Tibial nerve (tissue), 4 donors: ENCODE measurements around the gene DENND5B.

ENCODE experiments used
- CTCF ChIP-seq, 5 experiments: fragments of 200-600 bp in 3 of 5; fragments of 450-650 bp in 2 of 5; sonication (generic) in 3 of 5; IDR thresholded peaks; one replicate each; pipeline ENCODE4 v1.5.1; 2016 to 2019; ENCODE audit warnings: antibody characterized with exemption in 5 of 5, mild to moderate bottlenecking in 3 of 5, moderate library complexity in 2 of 5
- EP300 ChIP-seq, 2 donors: sonication (generic); formaldehyde crosslinking; IDR thresholded peaks; one replicate each; pipeline ENCODE4 v1.6.1; 2017; ENCODE audit warnings: antibody characterized with exemption in 2 of 2, mild to moderate bottlenecking in 1 of 2
- POLR2A ChIP-seq, 2 donors: fragments of 450-650 bp; IDR thresholded peaks; one replicate each; pipeline ENCODE4 v1.6.1; 2017; ENCODE audit warnings: antibody characterized with exemption in 2 of 2, mild to moderate bottlenecking in 2 of 2, moderate library complexity in 2 of 2

- no peak for TF ChIP-seq POLR2A (IDR thresholded peaks at IDR 0.05)
- no peak for TF ChIP-seq CTCF (IDR thresholded peaks at IDR 0.05)
- TF ChIP-seq EP300 (IDR thresholded peaks at IDR 0.05), result no peak
Measured at GRCh38 chr12:31408763-31409162, 182.2 kb downstream of the DENND5B start.
